Activated CD4-positive, alpha-beta T cell treated with anti-CD3 and anti-CD28 coated beads, Interleukin-2, Interleukin-4, amounts not matched to agents 100 ng/mL and 50 ng/mL, durations not matched to agents 16 hours and 8 hours (primary cell): ENCODE measurements around the gene NKX2-2.

Experiments
- DNase-seq: peaks from one replicate; pipeline ENCODE4 v3.0.0-alpha.2; 2020; ENCODE audit warnings: low spot score

Gene NKX2-2

DNA sequence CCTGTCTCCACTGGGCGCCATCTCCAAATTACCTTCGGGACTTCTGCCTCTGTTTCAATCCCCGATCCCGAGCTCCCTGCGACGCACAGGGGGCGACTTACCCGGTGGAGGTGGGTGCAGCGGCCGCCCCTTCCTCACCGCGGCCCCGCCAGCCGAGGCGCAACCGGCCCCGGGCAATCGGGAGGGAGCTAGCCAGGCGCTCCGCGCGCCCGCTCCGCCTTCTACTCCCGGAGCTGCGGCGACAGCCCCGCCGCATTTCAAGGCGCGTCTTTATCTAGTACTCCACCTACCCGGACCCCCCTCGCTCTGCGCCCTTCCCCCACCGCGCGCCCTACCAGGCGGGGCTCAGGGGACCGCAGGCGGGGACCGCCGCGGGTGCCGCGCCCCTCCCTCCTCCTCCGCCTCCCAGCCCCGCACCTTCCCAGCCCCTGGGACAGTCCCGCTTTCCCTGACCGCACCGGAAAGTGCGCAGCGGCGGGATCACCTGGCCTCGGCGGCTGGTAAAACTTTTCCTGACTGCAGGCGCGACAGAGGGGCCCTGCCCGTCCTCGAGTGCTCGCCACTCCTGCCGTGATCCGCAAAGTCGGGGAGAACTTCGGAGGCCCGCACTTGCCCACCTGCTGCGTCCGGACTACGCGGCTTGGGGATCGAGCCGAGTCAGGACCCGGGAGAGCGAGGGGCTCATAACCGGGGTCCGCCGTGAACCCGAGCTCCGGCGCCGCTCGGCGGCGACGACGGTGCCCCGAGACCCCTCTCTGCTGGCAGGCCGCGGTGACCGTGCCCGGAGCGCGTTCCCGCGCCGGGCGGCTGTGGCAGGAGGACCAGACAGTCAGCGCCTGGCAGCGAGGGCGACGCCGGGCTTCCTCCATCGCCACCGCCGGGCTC lies 8.0 kb upstream of the NKX2-2 start:
- no peak for DNase-seq

DNA sequence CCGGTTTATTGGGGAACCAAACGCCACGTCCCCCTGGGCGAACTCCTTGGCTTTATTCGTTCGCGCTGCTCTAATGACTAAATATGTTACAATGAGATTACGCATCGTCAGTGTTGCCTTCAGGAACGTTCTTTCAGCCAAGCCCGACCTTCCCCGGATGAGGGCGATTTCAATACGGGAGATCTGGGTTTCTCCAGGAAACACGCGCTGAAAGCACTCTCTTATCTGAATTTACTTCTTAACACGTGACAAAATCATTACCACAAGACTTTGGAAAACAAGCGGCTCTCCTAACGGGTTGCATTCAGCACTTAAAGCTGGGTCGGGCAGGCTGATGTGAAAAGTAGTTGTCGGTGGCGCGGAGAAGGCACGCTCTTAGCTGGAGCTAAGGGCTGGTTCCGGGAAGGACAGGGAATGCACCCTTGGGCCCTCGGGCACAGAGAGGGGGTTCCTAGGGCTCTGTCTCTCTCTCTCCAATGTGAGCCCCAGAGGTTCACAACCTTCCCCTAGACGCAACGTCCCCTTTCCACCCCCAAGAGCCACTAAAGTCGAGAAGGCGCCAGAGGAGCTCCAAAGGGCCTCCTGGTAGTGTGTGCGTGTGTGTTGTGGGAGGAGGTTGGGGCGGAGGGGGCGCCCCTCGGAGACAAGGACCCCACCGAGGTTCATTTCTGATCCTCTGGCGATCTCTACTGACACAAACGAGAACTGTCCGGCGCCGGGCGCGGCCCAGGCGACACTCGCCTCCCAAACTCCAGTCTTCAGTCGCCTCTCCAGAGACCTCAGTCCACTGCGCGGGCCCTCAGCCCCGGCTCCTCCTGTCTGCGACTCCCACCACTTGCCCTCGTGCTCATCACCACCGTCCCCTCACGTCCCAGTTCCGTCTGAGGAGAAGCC lies 7.1 kb upstream of the NKX2-2 start:
- DNase-seq = no peak

GRCh38 chr20:21519136-21519584 lies 5.3 kb upstream of the NKX2-2 start:
- no peak for DNase-seq

- no peak for DNase-seq
These were observed 4.6 kb upstream of the NKX2-2 start for GRCh38 chr20:21518292-21518991.

- DNase-seq = no peak
These were observed 3.9 kb upstream of the NKX2-2 start for GRCh38 chr20:21517566-21518277.

DNA sequence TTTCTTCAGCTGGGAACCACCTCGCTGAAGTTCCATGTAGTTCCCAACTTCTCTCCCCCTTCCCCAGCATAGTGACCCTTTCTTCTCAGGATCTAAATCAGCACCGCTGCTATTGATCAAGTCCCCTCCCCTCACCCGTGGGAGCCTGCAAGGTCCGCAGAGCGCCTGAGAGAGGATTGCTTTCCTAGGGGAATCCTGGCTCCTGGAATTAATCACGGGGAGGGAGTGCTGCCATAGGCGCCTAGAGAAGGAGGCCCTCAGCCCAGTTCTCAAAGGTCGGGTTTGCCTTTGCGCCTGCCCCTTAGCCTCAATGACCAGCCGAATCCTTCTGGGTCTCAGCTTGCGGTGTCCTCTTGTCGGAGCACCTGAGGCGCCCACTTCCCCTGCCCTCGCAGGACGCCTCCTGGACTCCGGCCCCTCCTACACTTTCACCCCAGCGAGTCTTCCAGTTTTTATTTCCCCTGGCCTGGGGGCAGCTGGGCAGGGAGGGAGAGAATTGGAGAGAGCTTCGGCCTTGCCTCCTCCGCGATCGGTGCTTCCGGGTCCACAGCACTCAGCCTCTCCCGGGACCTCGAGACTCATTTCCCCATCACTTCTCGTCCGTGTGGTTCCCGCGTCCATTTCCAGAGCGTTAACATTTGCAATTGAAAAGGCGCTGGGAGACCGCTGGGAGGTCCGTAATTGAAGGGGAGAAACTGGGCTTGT lies 3.1 kb upstream of the NKX2-2 start:
- DNase-seq = no peak

- DNase-seq = no peak
These were observed 2.3 kb upstream of the NKX2-2 start for GRCh38 chr20:21516180-21516567.

DNA sequence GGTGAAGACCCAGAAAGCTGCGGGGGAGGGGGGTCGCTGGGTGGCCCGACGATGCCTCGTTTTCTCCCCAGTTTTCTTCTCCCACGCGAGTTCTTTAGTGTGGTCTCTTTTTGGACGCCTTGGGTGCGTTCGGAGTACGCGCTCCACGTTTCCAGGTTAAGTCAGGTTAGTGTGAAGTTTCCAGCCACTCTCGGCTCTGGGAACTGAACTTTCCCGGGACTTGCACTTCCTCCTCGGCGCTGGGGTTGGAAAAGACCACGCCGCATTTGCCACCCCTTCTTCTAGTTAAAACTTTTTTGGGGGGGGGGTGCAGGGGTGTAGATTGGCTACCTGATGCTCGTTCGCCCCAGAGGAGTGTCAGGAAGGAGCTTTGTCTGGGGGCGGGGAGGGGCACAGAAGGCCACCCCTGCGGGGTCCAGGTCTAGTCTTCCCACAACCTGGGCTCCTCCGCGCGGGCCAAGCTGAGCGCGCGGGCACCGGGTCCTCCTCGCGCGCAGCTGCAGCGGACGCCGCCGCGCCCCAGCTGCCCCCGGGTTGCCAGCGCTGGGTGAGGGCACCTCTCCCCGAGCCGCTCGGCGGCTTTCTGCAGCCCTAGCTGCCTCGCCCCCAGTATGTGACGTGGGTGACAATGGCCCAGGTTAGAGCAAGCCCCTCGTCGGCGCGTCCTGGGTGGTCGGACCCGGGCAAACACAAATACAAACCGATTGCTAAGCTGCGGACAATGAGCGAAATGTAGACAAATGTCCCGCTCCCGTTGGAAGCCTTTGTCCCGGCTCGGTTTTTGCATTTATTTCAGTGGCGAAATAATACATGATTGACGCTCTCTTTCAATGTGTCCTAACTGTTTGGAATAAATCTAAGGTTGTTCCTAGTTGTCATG lies 1.7 kb upstream of the NKX2-2 start:
- no peak for DNase-seq

GRCh38 chr20:21514553-21515251 lies 838 bp upstream of the NKX2-2 start:
- DNase-seq = no peak

DNA sequence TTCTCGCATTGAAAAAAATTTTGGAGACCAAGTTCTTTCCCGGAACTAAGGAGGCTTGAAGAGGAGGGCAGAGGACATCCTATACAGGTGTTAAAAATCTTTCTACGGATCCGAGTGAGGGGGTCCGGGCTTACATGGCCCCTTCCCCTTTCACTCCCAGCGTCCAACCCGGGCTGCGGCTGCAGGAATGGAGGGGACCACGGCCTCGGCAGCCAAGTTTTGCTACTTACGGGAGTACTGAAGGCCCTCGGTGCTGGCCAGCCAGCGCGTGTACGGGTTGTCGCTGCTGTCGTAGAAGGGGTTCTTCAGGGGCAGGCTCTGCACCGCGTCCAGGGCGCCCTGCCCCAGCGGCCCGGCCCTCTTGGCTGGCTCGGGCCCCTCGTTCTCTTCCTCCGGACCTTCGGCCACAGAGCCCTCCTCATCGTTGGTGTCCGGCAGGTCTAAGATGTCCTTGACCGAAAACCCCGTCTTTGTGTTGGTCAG lies 642 bp downstream of the NKX2-2 start:
- no peak for DNase-seq

DNA sequence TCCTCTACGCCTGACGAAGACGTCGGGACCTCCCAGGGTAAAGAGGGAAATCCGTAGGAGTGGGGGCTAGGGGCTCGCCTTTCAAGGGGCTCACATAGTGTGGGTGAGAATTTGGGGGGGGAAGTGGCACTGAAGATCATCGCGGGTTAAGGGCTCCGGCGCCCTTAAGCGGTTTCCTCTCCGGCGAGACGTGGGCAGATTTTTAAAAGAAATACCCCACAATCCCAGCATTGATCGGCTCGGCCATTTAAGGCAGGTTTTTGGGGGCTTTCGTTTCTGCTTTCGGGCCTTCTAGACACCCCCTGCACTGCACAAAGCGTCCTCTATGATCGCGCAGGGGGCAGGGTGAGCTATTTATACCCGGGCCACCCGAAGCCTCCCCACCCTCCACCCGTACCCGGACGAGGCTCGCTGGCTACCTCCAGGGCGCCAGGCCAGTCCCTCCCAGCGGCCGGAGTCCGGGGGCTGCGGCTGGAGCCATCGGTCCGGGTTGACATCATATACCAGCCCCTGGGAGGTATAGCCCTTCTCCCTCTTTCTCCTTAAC lies 1.2 kb downstream of the NKX2-2 start:
- no peak for DNase-seq

- DNase-seq = no peak
These were observed 1.8 kb downstream of the NKX2-2 start for GRCh38 chr20:21511850-21512633.

GRCh38 chr20:21511485-21511849 lies 2.4 kb downstream of the NKX2-2 start:
- no peak for DNase-seq

GRCh38 chr20:21510414-21511384 lies 3.2 kb downstream of the NKX2-2 start:
- DNase-seq = no peak

- DNase-seq = no peak
These were observed 4.1 kb downstream of the NKX2-2 start for GRCh38 chr20:21509597-21510371.

DNA sequence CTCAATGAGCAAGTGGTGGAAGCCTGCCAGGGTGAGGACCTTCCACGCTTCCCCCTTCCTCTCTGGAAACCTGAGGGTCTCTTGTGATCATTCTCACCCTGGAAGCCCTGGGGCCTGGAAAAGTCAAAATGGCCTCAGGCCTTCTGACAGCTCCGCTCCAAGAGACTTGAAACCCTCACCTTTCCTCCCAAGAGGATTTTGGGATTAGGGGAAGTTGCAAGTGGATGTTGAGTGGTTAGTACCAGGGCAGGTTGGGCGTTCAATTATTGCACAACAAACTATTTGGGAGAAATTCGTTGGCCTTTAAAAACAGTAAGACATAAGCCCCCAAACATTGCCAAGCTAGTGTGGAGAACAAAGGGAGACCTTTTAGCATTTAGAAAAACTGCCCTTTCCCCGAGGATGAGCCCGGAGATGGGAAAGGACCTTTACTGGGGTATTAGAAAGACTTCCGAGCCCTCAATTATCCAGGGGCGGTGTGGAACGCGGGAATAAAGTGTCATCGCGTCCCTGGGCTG lies 4.7 kb downstream of the NKX2-2 start:
- DNase-seq = no peak
